Left ventricle myocardium superior (tissue), 1 donor: Measurements from ENCODE around the gene B4GAT1. TPM values are rescaled to one million over a fixed set of nuclear protein-coding genes. Genes with fewer than 3 reads are reported as not detected.

Experiments
- ATAC-seq: fragments of 200-7000 bp; cut with Tn5 transposase; one replicate; pipeline ENCODE4 v1.9.1; 2020; ENCODE audit warnings: mild to moderate bottlenecking, moderate library complexity
- DNase-seq: peaks from one replicate; pipeline ENCODE4 v3.0.0-alpha.2; 2020
- intact Hi-C: fragments of 100-400 bp; cut with micrococcal nuclease; formaldehyde crosslinking; loops from one replicate; pipeline ENCODE4 v1.11.0; 2022
- total RNA-seq: library from RNA; stranded (reverse); fragmentation: NEBNext Ultra II Directional; extraction: Animal tissue kit (Norgen Biotek cat#: 25700); gene quantifications from one replicate; pipeline ENCODE4 v1.2.1, GENCODE V29; 2021
- donor health status: DM: no; HTN: yes; CAD: no; lungs with severe emphysema.

Gene B4GAT1
- total RNA-seq, 1 donor from 2014 or later, result 55.1 TPM

GRCh38 chr11:66339162-66339675 is 8.2 kb downstream of the B4GAT1 start:
- no peak for DNase-seq
- intact Hi-C loops, result no loop called here
- ATAC-seq, result no peak

GRCh38 chr11:66338276-66339161 is 8.9 kb downstream of the B4GAT1 start:
- no peak for DNase-seq
- ATAC-seq, result no peak
- intact Hi-C loops, result no loop called here

GRCh38 chr11:66337103-66337899 is 10.1 kb downstream of the B4GAT1 start:
- intact Hi-C loops, result no loop called here
- no peak for DNase-seq
- peak; percentile 4 for ATAC-seq

GRCh38 chr11:66336234-66337102 is 11.0 kb downstream of the B4GAT1 start, which contains the start of gene RIN1:
Gene RIN1 (minus strand): TSS chr11:66336434. CDS start chr11:66336402, 32 bp downstream.
- intact Hi-C loops, result no loop called here
- ATAC-seq, result peak; percentile 70
- DNase-seq, result peak; percentile 59

- DNase-seq (peak; percentile 41), ATAC-seq (peak; percentile 29)
- intact Hi-C loops, result no loop called here
Measured at GRCh38 chr11:66335531-66336233, 11.7 kb downstream of the B4GAT1 start.

GRCh38 chr11:66334605-66335442 is 12.6 kb downstream of the B4GAT1 start:
- intact Hi-C loops, result no loop called here
- ATAC-seq, result no peak
- DNase-seq, result no peak

GRCh38 chr11:66333896-66334604 is 13.4 kb downstream of the B4GAT1 start:
- ATAC-seq (no peak), DNase-seq (no peak)
- intact Hi-C loops, result no loop called here

GRCh38 chr11:66333220-66333877 is 14.1 kb downstream of the B4GAT1 start:
- ATAC-seq (no peak), DNase-seq (no peak)
- intact Hi-C loops, result no loop called here

GRCh38 chr11:66332371-66333219 is 14.8 kb downstream of the B4GAT1 start:
- intact Hi-C loops, result no loop called here
- DNase-seq (no peak), ATAC-seq (no peak)

- ATAC-seq (no peak), DNase-seq (peak; percentile 13)
- intact Hi-C loops, result no loop called here
Measured at GRCh38 chr11:66331542-66332370, 15.7 kb downstream of the B4GAT1 start.

- intact Hi-C loops, result no loop called here
- ATAC-seq (no peak), DNase-seq (peak; percentile 23)
Measured at GRCh38 chr11:66330931-66331330, 16.5 kb downstream of the B4GAT1 start.

- ATAC-seq (no peak), DNase-seq (no peak)
- intact Hi-C loops, result no loop called here
Measured at GRCh38 chr11:66329165-66329673, 18.2 kb downstream of the B4GAT1 start.

GRCh38 chr11:66328302-66329144 is 18.9 kb downstream of the B4GAT1 start:
- intact Hi-C loops, result loop anchor here (1.0 kb wide), 1 partner anchor 16 kb away; no protein-coding TSS in a partner anchor
- ATAC-seq, result peak; percentile 75
- peak; percentile 86 for DNase-seq

GRCh38 chr11:66328031-66328301 is 19.5 kb downstream of the B4GAT1 start:
- intact Hi-C loops, result loop anchor here (1.0 kb wide), 1 partner anchor 16 kb away; no protein-coding TSS in a partner anchor
- ATAC-seq (peak; percentile 2), DNase-seq (peak; percentile 35)
